ENCODE results near the gene GPA33.
"Not testable (repeated sequence)": the region's sequence is repeated elsewhere in the genome, so short reads cannot be mapped to it uniquely, and the experiment has no call there.

Gene GPA33

DNA sequence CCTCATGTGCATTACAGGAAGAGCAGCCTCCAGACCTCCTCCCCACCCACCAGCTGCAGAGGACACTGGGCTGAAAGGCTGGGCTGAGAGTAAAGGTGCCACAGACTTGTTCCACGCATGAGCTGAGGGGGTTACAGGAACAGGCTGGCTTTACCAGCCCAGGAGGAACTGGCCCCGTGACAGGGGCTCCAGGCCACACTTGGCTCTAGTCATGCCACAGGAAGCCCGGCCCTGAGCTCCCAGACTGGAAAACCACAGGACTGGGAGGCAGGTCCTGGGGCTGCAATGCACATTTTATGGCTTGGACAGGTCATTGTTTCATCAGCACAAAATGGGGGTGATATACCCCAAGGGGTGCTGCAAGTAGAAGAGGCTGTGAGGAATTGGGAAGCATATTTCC is 35.6 kb downstream of the GPA33 start:
- DNase-seq, result no peak

DNA sequence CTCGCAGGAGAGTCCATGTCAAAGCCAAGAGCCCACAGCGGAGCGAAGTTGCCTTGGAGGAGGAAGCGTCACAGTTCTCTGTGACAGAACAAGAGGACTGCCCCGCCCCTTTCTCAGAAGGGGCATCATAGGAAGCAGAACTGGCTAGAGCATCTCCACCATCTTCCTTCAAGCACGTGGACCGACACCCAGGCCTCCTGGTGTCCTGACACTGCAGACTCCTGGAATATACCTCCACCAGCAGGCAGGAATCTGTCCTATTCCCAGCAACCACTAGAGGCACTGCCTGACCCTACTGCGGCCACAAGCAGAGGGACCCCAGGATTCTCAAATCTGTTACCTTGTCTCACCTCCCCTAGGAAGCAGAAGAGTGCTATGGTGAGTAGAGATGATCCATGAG is 37.8 kb downstream of the GPA33 start:
- no peak for DNase-seq

DNA sequence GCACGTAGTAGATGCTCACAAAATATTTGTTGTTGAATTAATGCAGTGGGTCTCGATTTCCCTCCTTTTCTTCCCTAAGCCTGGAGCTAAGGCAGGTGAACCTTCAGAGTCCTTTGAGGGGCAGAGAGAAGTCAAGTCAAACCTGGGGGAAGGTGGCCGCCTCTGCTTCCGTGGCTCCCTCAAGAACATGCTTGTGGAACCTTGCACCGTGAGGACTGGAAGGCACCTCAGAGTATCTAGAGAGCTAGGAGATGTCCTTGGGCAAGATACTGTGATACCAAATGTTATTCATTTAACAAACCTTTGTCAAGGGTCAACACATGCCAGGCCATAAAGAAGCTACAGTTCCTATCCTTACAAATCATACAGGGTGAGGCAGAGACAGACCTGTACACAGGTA is 38.3 kb downstream of the GPA33 start:
- no peak for DNase-seq

DNA sequence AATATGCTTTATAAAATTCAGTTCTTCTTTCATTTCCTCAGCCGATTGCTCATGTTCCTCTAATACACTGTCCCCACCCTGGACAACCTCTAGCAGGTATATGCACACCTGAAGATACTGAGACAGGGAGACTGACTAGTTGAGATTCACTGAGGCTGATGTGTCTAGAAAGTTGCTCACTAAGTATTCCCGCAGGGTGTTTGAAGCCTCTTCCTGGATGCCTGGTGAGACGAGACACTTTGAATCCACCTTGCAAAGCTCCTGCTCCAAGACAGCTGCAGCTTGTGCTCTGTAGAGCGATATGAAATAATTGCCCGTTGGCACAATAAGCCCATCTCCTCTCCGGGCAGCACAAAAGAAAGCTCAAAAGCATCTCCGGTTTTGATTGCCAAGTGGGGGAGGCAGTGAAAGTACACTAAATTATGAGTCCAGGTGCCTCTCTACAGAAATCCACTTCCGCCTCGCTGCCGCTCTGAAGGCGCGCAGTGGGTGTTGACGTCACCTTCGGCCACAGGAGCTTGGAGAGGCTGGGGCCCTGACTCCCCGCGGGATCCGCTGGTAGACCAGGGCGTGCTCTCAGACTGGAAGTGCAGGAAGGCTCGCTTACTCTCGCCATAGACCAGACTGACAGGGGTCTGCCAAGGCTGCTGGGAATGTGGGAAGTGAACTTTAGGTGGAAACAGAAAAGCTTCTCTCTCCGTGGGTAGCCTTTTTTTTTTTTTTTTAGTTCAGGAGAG is 46.3 kb downstream of the GPA33 start:
- DNase-seq, result peak; percentile 94

DNA sequence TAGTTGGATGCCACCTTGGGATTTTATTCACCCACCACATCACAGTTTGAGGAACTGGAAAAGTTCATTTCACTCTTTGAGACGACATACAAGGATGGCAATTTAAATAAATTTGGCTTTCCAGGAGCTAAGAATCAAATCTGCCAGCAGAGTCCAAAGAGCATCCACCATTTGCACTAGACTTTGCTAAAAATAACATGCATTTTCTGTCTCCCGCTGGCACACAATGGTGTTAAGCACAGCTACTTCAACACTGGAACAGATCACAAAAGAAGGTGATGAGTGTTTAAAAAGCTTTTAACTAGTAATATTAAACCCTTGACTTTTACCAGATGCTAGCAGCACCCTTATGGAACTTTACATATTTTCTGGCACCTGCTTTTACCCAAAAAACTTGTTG is 56.5 kb downstream of the GPA33 start:
- no peak for DNase-seq

DNA sequence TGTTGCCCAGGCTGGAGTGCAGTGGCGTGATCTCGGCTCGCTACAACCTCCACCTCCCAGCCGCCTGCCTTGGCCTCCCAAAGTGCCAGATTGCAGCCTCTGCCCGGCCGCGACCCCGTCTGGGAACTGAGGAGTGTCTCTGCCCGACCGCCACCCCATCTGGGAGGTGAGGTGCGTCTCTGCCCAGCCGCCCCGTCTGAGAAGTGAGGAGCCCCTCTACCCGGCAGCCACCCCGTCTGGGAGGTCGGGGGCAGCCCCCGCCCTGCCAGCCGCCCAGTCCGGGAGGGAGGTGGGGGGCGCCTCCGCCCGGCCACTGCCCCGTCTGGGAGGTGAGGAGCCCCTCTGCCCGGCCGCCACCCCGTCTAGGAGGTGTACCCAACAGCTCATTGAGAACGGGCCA is 60.6 kb downstream of the GPA33 start:
- DNase-seq, result not testable (repeated sequence)

DNA sequence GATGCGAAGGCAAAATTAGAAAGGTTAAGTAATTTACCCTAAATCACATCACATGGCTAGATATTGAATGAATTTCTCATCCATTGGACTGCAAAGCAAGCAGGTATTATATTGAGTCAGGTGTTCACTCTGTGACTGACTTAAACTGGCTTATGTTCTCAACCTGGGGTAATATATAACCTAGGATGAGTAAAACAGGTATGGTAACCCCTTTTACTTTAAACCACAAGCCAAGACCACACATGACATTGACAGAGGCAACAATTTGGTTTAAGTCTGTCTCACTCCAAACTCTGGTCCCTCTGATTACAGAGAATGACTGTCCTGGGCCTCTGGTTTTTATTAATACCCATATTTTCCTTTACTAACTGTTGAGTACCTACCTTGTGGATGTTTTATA is 67.8 kb downstream of the GPA33 start:
- DNase-seq, result no peak

DNA sequence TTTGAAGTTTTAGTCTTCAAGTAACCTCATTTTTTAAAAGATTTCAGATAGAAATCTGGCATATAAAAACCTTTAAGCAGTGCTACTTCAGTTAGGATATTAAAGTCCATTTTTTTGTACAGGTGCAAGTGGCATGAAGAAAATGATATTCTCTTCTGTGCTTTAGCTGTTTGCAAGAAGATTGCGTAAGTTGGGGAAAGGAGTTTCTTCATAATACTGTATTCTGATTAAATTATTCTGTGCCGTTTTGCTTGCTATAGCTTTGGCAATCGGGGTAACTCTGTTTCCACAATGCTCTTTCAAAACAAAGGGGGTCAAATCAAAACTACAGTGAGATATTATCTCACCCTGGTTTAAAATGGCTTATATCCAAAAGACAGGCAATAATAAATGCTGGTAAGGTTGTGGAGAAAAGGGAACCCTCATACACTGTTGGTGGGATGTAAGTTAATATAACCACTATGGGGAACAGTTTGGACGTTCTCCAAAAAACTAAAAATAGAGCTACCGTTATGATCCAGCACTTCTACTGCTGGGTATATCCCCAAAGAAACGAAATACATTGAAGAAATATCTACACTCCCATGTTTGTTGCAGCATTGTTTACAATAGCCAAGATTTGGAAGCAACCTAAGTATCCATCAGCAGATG is 74.0 kb downstream of the GPA33 start:
- DNase-seq, result no peak

DNA sequence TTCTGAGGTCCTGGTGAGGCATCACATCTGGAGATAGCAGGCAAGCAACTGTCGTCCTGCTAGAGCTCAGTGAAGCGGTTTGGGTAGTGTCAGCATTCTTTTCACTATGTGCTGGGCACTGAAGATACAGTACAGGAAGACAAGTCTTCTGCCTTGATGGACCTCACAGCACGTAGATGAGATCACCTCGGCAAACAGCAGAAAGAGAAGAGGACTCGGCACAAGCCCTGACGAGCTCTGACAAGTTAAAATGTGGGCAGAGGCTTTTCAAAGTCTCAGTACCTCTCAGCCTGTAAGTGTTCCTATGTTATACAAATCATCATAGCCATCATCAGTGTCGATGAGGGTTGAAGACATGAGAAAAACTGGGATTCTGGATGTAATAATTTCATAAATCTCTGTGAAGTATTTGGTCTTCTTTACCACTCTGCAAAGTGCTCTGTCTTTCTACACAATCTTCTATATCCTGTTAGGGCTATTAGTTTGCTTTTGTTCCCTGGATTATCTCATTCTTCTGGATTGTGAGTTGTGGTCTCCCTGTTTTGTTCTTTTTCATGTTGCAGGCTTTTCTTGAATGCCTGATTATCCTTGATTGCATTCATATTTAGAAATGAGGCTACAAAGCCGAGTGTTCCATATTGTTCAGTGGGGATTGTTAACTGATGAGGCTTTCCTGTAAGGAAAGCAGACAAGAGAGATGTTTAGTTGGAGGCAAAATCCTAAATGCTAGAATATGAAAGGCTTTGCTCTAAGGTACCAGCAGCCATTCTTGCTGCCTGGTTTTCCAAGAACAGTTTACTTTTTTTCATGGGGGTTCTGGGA is 76.9 kb downstream of the GPA33 start:
- DNase-seq, result no peak

DNA sequence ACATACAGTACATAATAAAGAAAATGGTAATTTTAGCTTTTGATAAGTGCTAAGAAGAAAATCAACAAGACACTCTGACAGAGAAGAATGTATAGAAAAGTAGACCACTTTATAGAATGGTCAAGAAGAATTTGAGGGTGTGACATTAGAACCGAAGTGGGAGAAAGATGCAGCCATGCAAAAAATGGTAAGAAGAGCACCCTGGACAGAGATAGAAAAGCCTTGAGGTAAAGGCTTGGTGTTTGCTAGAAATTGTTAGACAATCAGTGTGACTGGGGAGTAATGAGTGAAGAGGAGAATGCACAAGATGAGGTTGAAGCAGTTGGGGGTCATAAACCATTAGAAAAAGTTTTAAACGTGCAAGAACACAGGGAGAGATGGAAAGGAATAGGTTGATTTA is 77.6 kb downstream of the GPA33 start:
- DNase-seq, result no peak

DNA sequence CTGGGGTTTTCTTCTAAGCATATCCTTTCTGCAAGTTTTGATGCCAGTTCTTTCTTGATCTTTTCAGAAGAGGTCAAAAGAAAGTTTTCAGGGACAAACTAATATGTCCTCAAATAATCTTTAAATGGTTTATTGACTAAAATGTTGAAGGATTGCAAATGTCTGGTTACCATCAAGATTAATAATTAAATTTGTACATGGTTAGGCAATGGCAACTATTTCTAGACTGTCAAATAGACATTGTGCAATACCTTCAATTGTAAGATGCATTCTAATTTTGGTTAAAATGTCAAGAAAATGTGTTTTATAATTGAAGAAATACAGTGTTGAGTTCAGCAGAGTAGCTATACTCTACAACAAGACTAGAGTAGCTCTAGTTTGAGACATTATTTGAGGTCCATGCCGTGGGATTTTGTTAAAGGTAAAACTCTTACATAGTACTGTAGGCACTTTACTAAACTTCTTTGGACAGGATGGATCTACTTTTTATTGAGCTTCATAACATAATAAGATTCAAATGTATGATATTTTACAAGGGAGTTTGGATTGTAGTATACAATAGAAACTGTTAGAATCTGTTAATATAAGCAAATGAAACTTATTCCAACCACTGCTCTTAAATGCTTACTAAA is 78.5 kb downstream of the GPA33 start:
- no peak for DNase-seq

DNA sequence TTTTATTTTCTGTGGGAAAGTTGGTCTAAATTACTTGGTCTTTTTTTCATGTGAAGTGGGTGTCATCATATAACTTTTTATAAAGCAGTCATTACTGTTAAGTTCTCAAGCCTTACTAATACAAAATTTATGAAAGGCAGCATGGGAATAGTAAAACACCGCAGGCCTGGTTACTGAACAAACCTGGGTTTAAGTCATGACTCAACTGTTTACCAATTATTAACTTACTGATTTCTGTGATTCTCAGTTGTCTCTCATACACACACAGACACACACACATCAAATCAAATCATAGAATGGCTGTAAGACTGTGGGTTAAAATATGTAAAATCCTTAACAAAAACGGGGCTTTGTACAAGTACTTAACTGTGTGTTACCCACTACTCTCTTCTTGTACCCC is 86.5 kb downstream of the GPA33 start:
- no peak for DNase-seq

Measured in NCI-H1436 (cell line).